ENCODE results near the gene KBTBD2. TPM values are rescaled to one million over a fixed set of nuclear protein-coding genes. Genes with fewer than 3 reads are reported as not detected.

KBTBD2 gene
- total RNA-seq, 1 experiment from 2014 or later: 56.7 TPM

DNA sequence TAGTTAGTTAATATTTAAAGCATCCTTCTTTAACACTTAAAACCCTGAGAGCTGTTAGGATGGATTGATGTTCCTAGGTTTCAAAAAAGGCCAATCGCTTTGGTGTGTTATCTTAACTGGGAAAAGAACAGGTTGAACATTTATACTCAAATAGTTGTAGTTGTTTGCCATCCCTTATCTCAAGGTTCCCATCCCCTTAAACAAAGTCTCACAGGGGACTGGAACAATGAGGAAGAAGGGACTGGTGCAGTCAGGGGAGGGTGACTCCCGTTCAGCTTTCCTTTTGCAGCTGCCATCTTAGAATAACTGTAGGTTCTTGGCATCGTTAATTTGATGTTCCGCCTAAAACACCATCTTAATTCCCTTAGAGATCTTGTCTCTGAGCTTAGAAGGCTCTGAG is 2.6 kb upstream of the KBTBD2 start:
- Histone ChIP-seq H3K79me2 (ENCODE audit: low read depth) (peaks cover 18% of the 10 kb centered on the region), H3K27ac (no peak overlapping the region), H3K4me3 (no peak overlapping the region), H3K9me3 (ENCODE audit: insufficient read depth, low read depth) (no peaks in the 10 kb centered on the region), H3K27me3 (ENCODE audit: insufficient read depth, low read depth) (no peaks in the 10 kb centered on the region), H4K20me1 (ENCODE audit: insufficient read depth) (peaks cover 10% of the 10 kb centered on the region), H3K36me3 (ENCODE audit: low read depth) (no peaks in the 10 kb centered on the region), H2AFZ (no peak overlapping the region), H3K4me1 (replicated peaks; ENCODE audit: insufficient read depth) (peaks cover 24% of the 10 kb centered on the region), H3K9me2 (ENCODE audit: insufficient read depth) (no peaks in the 10 kb centered on the region), H3F3A (ENCODE audit: insufficient read depth, low read depth) (peaks cover 38% of the 10 kb centered on the region; the same call in 1 of the 2 replicates), H3K4me2 (peak overlapping the region; percentile 89; the same call in 1 of the 2 replicates)
- intact Hi-C loops (cut with micrococcal nuclease; ENCODE audit: unreplicated experiment): loop anchor here (5.0 kb wide), 2 partner anchors 148 to 397 kb away; partner anchors contain the start of gene AVL9
- BruUV-seq (replicated peaks): no TSS peak
- ChIA-PET POLR2A (ENCODE audit: unreplicated experiment) (no interaction called here), CTCF (no interaction called here)
- TF ChIP-seq, protein P1, sequence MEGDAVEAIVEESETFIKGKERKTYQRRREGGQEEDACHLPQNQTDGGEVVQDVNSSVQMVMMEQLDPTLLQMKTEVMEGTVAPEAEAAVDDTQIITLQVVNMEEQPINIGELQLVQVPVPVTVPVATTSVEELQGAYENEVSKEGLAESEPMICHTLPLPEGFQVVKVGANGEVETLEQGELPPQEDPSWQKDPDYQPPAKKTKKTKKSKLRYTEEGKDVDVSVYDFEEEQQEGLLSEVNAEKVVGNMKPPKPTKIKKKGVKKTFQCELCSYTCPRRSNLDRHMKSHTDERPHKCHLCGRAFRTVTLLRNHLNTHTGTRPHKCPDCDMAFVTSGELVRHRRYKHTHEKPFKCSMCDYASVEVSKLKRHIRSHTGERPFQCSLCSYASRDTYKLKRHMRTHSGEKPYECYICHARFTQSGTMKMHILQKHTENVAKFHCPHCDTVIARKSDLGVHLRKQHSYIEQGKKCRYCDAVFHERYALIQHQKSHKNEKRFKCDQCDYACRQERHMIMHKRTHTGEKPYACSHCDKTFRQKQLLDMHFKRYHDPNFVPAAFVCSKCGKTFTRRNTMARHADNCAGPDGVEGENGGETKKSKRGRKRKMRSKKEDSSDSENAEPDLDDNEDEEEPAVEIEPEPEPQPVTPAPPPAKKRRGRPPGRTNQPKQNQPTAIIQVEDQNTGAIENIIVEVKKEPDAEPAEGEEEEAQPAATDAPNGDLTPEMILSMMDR (conservative IDR thresholded peaks at IDR 0.05): no peak
- no peak for TF ChIP-seq EZH2 (IDR thresholded peaks at IDR 0.05; ENCODE audit: low read depth)
- DNase-seq: no peak

DNA sequence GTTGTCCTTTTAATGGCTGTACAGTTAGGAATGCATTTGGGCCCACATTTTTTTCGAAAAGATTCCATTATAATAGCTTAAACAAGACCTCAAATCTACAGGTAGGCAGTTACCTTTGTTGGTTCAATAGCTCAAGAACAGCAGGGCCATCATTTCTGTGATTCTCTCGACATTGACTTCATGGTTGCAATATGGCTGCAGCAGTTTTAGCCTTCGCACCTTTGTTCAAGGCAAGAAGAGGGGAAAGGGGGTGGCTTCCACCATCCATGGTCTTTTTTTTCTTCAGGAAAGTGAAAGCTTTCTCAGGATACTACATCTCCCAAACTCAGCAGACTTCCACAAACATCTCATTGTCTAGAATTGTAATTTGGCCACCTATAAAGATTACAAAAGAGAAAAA is 2.2 kb upstream of the KBTBD2 start:
- TF ChIP-seq EZH2 (IDR thresholded peaks at IDR 0.05; ENCODE audit: low read depth): no peak
- TF ChIP-seq, protein P1 (conservative IDR thresholded peaks at IDR 0.05): no peak
- Histone ChIP-seq H2AFZ (peak overlapping the region; percentile 89), H3K27me3 (ENCODE audit: insufficient read depth, low read depth) (no peaks in the 10 kb centered on the region), H3K36me3 (ENCODE audit: low read depth) (no peaks in the 10 kb centered on the region), H3K9me3 (ENCODE audit: insufficient read depth, low read depth) (no peaks in the 10 kb centered on the region), H3F3A (ENCODE audit: insufficient read depth, low read depth) (peaks cover 38% of the 10 kb centered on the region; the same call in 1 of the 2 replicates), H3K27ac (peak overlapping the region; percentile 87), H4K20me1 (ENCODE audit: insufficient read depth) (peaks cover 14% of the 10 kb centered on the region), H3K79me2 (ENCODE audit: low read depth) (peaks cover 23% of the 10 kb centered on the region), H3K4me1 (replicated peaks; ENCODE audit: insufficient read depth) (peaks cover 29% of the 10 kb centered on the region), H3K9me2 (ENCODE audit: insufficient read depth) (no peaks in the 10 kb centered on the region), H3K4me3 (peak overlapping the region; percentile 86), H3K4me2 (peak overlapping the region; percentile 89)
- DNase-seq: no peak
- POLR2A ChIA-PET (ENCODE audit: unreplicated experiment): interaction anchor here (0.6 to 0.8 kb wide), 2 partner anchors 8 to 54 kb away, joined by 3 to 6 read pairs; no protein-coding TSS in a partner anchor
- no TSS peak for BruUV-seq (replicated peaks)
- CTCF ChIA-PET: no interaction called here
- intact Hi-C loops (cut with micrococcal nuclease; ENCODE audit: unreplicated experiment): loop anchor here (2.0 to 5.0 kb wide), 3 partner anchors 63 to 396 kb away; partner anchors contain the start of genes AVL9 and FKBP9

DNA sequence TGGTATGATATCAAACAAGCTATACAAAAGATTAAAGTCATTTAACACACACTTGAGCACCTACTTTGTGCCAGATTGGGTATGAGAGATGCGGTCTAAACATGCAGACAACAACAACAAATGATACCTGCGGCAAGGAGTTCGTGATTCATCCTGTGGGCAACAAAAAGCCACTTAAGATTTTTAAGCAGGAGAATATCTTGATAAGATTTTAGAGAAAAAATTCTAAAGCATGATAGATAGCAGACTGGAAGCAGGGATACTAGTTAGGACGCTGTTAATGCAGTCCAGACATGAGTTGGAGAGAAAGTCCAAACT is 1.6 kb upstream of the KBTBD2 start:
- H3K27ac ChIP-seq: peak overlapping the region; percentile 87
- peak overlapping the region; percentile 89 for H2AFZ ChIP-seq
- peak overlapping the region; percentile 89 for H3K4me2 ChIP-seq
- peaks cover 34% of the 10 kb centered on the region for H3K4me1 ChIP-seq (replicated peaks; ENCODE audit: insufficient read depth)
- H3F3A ChIP-seq (ENCODE audit: insufficient read depth, low read depth): peaks cover 38% of the 10 kb centered on the region; the same call in 1 of the 2 replicates
- H3K79me2 ChIP-seq (ENCODE audit: low read depth): peaks cover 28% of the 10 kb centered on the region
- H3K4me3 ChIP-seq: peak overlapping the region; percentile 86
- intact Hi-C loops (cut with micrococcal nuclease; ENCODE audit: unreplicated experiment): loop anchor here (2.0 to 5.0 kb wide), 3 partner anchors 64 to 396 kb away; partner anchors contain the start of genes AVL9 and FKBP9
- H3K36me3 ChIP-seq (ENCODE audit: low read depth): no peaks in the 10 kb centered on the region
- no peak for DNase-seq
- no peaks in the 10 kb centered on the region for H3K27me3 ChIP-seq (ENCODE audit: insufficient read depth, low read depth)
- CTCF ChIA-PET: no interaction called here
- H3K9me2 ChIP-seq (ENCODE audit: insufficient read depth): no peaks in the 10 kb centered on the region
- peaks cover 20% of the 10 kb centered on the region for H4K20me1 ChIP-seq (ENCODE audit: insufficient read depth)
- no peaks in the 10 kb centered on the region for H3K9me3 ChIP-seq (ENCODE audit: insufficient read depth, low read depth)
- TF ChIP-seq EZH2 (IDR thresholded peaks at IDR 0.05; ENCODE audit: low read depth): no peak
- TF ChIP-seq, protein P1 (conservative IDR thresholded peaks at IDR 0.05): no peak
- POLR2A ChIA-PET (ENCODE audit: unreplicated experiment): interaction anchor here (0.6 to 1.4 kb wide), 3 partner anchors 9 to 54 kb away, joined by 3 to 25 read pairs (median 6); no protein-coding TSS in a partner anchor
- no TSS peak for BruUV-seq (replicated peaks)
